ENCODE measurements around the gene PLA2G10.
"Not testable (repeated sequence)": the region's sequence is repeated elsewhere in the genome, so short reads cannot be mapped to it uniquely, and the experiment has no call there.

DNA sequence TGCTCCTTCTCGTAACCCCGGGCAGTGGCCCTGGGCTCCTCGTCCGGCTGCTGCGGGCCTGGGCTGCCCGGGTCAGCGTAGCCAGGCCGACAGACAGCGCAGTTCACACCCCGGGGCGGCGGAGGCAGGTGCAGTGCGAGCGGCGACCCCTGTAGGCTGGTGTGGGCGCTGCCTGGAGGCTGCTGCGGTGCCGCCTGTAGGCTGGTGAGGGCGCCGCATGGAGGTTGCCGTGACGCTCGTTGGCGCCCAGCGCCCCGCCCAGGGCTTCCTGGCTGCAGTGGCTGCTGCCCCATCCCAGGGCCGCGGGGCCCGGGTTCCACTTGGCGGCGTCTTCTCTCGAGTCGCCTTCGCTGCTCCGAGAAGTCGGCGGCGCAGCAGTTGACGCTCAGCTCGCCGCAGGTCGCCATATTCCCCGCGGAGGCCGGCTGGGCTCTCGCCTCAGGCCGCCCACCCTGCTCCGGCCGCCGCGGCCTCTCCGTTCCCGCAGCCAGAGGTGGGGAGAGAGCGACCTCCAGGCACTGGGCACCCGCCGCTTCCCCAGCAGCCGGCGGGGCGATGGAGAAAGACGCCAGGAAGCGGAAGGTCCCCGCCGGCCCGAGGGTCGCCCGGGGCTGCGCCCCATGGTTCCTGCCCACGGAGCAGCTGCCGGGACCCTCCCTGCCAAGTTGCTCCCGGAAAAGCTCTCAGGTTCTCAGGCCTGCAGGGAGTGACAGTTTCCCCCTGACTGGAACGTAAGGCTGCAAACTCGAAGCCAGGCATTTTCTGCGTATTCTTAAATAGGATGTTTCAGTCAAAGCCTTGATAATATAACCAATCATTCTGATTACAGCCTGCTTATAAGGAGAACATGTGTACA lies 48.4 kb upstream of the PLA2G10 start, which contains the start of gene NPIPA2:
- not testable (repeated sequence) for TF ChIP-seq POLR2A, CTCF (IDR thresholded peaks at IDR 0.05)
